Muscle of leg (tissue), 11 donors: ENCODE data around the gene KRT76. TPM values are rescaled to one million over a fixed set of nuclear protein-coding genes. Genes with fewer than 3 reads are reported as not detected.
A peak's percentile ranks its signal among the peaks of the same experiment; 100 is the strongest.

Experiments used
- DNase-seq: peaks from one replicate; pipeline ENCODE4 v3.0.0; 2013
- H3K27ac ChIP-seq: one replicate; pipeline ENCODE4 v1.5.1; 2013; ENCODE audit warnings: mild to moderate bottlenecking, low read length, control low read depth
- H3K27me3 ChIP-seq: one replicate; pipeline ENCODE4 v1.6.1; 2013; ENCODE audit warnings: low read length; ENCODE audit not compliant: control insufficient read depth, insufficient read depth
- H3K36me3 ChIP-seq: one replicate; pipeline ENCODE4 v1.6.1; 2013; ENCODE audit warnings: low read length; ENCODE audit not compliant: control insufficient read depth, insufficient read depth
- H3K4me1 ChIP-seq: one replicate; pipeline ENCODE4 v1.6.1; 2013; ENCODE audit warnings: low read length; ENCODE audit not compliant: control insufficient read depth, insufficient read depth
- H3K4me3 ChIP-seq: one replicate; pipeline ENCODE4 v1.5.1; 2013; ENCODE audit warnings: low read length, control low read depth
- H3K9me3 ChIP-seq: replicated peaks from 2 replicates; pipeline ENCODE4 v1.6.1; 2013; ENCODE audit warnings: low read depth, low read length; ENCODE audit not compliant: control insufficient read depth
- WGBS: methylation state at CpG from one replicate; pipeline ENCODE4 v1.1.5; 2013; ENCODE audit warnings: missing lambda C conversion rate; ENCODE audit not compliant: insufficient coverage; 5-methylcytosine and 5-hydroxymethylcytosine counted together
- polyA plus RNA-seq, 8 donors: library from polyadenylated mRNA; unstranded; fragments of 120-200 nt; gene quantifications; one replicate each; pipeline versions ENCODE4 v1.2.1 to v1.2.3, GENCODE V29; 2013; ENCODE audit warnings: inconsistent platforms in 1 of 8, low replicate concordance in 1 of 8; ENCODE audit not compliant: insufficient read length in 8 of 8, insufficient read depth in 1 of 8
- total RNA-seq: library from RNA; stranded (reverse); fragments of 120-200 nt; gene quantifications from one replicate; pipeline ENCODE4 v1.2.4, GENCODE V29; 2013

KRT76 gene
- total and polyA plus RNA-seq, 9 donors = not detected

DNA sequence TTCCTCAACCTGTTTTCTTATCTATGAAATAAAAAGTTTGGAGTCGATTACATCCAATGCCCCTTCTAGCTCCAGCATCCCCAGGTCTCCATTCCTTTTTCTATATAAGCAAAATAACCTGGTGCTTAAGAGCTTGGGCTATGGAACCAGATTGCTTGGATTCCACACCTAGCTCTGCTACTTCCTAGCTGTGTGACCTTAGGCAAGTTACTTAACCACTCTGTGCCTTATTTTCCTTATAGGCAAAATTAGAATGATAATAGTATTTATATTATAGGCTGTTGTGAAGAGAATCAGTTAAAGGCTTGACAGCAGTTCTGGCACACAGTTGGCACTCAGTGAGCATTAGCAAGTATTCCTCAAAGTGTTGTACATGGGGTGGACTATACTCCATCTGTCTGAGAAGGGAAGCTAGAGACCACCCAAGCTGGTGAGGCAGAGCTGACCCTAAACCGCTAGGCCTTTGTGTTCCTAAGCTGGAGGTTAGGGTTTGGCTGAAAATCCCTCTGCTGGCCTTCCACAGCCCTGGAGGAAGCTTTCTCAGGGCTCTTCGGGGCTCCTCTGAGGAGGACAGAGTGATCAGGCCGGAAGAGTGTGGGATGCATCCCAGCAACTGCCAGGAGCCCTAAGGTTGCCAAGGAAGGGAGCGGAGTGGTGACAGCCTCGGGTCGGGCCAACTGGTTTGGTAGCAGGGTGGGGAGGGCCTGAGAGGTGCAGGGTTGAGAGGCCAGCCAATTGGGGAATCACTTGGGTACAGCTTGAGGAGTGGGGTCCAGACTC is 42.8 kb upstream of the KRT76 start:
- peaks cover 8% of the 10 kb centered on the region for H3K27me3 ChIP-seq
- H3K27ac ChIP-seq = no peak overlapping the region
- no peak for DNase-seq
- peaks cover 12% of the 10 kb centered on the region for H3K4me1 ChIP-seq
- no peak overlapping the region for H3K4me3 ChIP-seq
- WGBS = 70% methylated on average over 6 of the region's 7 CpGs
- no peaks in the 10 kb centered on the region for H3K9me3 ChIP-seq
- H3K36me3 ChIP-seq = no peaks in the 10 kb centered on the region

- Histone ChIP-seq H3K27ac (no peak overlapping the region), H3K36me3 (no peaks in the 10 kb centered on the region), H3K9me3 (no peaks in the 10 kb centered on the region), H3K27me3 (peaks cover 6% of the 10 kb centered on the region), H3K4me1 (peaks cover 12% of the 10 kb centered on the region), H3K4me3 (no peak overlapping the region)
- 0% methylated on average over 1 of the region's 7 CpGs for WGBS
- no peak for DNase-seq
Measured at GRCh38 chr12:52818887-52819420, 41.8 kb upstream of the KRT76 start.

GRCh38 chr12:52818388-52818787 is 41.2 kb upstream of the KRT76 start:
- H3K9me3 ChIP-seq = no peaks in the 10 kb centered on the region
- H3K4me3 ChIP-seq = no peak overlapping the region
- H3K36me3 ChIP-seq = no peaks in the 10 kb centered on the region
- H3K27ac ChIP-seq = no peak overlapping the region
- DNase-seq = peak; percentile 43
- WGBS = 17% methylated on average over 1 of the region's 7 CpGs
- peaks cover 12% of the 10 kb centered on the region for H3K4me1 ChIP-seq
- H3K27me3 ChIP-seq = peaks cover 4% of the 10 kb centered on the region

GRCh38 chr12:52817699-52818238 is 40.6 kb upstream of the KRT76 start:
- no peaks in the 10 kb centered on the region for H3K9me3 ChIP-seq
- peaks cover 12% of the 10 kb centered on the region for H3K4me1 ChIP-seq
- H3K4me3 ChIP-seq = no peak overlapping the region
- WGBS = 78% methylated on average over 1 of the region's 2 CpGs
- peaks cover 6% of the 10 kb centered on the region for H3K27me3 ChIP-seq
- H3K36me3 ChIP-seq = no peaks in the 10 kb centered on the region
- DNase-seq = no peak
- H3K27ac ChIP-seq = no peak overlapping the region

DNA sequence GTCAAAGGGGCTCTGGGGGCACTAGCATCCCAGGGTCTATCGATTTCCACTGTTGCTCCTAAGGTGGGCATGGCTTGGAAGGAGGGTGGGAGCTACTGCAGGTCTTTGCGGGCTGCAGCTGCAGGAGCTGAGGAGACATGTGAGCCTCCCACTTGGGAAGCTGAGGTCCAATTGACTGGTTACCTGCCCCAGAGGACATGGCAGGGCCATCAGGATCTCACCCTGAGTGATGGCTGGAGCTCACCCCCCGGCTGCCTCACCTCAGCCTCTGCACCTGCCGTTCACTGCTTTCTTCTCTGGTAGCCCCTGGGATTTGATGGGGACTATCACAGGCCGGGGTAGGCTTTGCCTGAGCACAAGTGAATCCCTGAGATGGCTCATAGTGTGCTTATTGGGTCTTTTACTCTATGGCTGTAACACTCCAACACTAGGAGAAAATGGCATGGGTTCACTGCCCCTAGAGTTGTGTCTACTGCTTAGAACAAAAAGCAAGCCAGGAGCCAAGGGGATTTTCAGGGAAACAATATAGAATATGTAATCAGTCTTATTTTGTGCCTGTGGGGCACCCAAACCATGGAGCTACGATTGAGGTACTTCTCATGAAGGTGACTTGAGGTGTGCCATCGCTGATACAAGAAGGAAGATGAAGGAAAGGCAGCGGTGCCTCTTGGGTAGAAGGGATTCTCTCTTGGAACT is 40.0 kb upstream of the KRT76 start:
- 83% methylated on average over 6 of the region's 8 CpGs for WGBS
- no peak for DNase-seq
- H3K27me3 ChIP-seq = peaks cover 6% of the 10 kb centered on the region

GRCh38 chr12:52815676-52816588 is 38.8 kb upstream of the KRT76 start:
- 94% methylated on average over 4 of the region's 9 CpGs for WGBS
- no peaks in the 10 kb centered on the region for H3K9me3 ChIP-seq
- H3K4me3 ChIP-seq = no peak overlapping the region
- H3K27ac ChIP-seq = no peak overlapping the region
- peaks cover 7% of the 10 kb centered on the region for H3K4me1 ChIP-seq
- H3K36me3 ChIP-seq = no peaks in the 10 kb centered on the region
- DNase-seq = peak; percentile 15
- H3K27me3 ChIP-seq = peaks cover 11% of the 10 kb centered on the region

More for the DNA sequence above, 40.0 kb upstream of the KRT76 start:
- H3K9me3 ChIP-seq = no peaks in the 10 kb centered on the region
- H3K4me1 ChIP-seq = peaks cover 11% of the 10 kb centered on the region
- no peaks in the 10 kb centered on the region for H3K36me3 ChIP-seq
- H3K27ac ChIP-seq = no peak overlapping the region
- H3K4me3 ChIP-seq = no peak overlapping the region

DNA sequence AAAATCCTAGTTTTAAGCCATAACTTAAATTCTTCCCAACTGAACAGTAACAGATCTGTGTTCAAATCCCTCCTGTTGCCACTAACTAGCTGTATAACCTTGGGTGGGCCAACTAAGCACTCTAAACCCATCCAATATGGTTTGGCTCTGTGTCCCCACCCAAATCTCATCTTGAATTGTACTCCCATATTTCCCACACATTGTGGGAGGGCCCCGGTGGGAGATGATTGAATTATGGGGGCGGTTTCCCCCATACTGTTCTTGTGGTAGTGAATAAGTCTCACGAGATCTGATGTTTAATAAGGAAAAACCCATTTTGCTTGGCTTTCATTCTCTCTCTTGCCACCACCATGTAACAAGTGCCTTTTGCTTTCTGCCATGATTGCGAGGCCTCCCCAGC is 38.0 kb upstream of the KRT76 start:
- Histone ChIP-seq H3K27ac (no peak overlapping the region), H3K27me3 (peaks cover 13% of the 10 kb centered on the region), H3K9me3 (no peaks in the 10 kb centered on the region), H3K36me3 (no peaks in the 10 kb centered on the region), H3K4me1 (peaks cover 7% of the 10 kb centered on the region), H3K4me3 (no peak overlapping the region)
- WGBS = 86% methylated on average over 1 of the region's 4 CpGs
- no peak for DNase-seq

GRCh38 chr12:52814710-52815155 is 37.6 kb upstream of the KRT76 start:
- H3K27ac ChIP-seq = no peak overlapping the region
- no peaks in the 10 kb centered on the region for H3K36me3 ChIP-seq
- no CpG with 5 or more reads among the region's 4 CpGs for WGBS
- H3K4me1 ChIP-seq = peaks cover 7% of the 10 kb centered on the region
- DNase-seq = peak; percentile 5
- H3K4me3 ChIP-seq = no peak overlapping the region
- H3K27me3 ChIP-seq = peaks cover 13% of the 10 kb centered on the region
- H3K9me3 ChIP-seq = no peaks in the 10 kb centered on the region

DNA sequence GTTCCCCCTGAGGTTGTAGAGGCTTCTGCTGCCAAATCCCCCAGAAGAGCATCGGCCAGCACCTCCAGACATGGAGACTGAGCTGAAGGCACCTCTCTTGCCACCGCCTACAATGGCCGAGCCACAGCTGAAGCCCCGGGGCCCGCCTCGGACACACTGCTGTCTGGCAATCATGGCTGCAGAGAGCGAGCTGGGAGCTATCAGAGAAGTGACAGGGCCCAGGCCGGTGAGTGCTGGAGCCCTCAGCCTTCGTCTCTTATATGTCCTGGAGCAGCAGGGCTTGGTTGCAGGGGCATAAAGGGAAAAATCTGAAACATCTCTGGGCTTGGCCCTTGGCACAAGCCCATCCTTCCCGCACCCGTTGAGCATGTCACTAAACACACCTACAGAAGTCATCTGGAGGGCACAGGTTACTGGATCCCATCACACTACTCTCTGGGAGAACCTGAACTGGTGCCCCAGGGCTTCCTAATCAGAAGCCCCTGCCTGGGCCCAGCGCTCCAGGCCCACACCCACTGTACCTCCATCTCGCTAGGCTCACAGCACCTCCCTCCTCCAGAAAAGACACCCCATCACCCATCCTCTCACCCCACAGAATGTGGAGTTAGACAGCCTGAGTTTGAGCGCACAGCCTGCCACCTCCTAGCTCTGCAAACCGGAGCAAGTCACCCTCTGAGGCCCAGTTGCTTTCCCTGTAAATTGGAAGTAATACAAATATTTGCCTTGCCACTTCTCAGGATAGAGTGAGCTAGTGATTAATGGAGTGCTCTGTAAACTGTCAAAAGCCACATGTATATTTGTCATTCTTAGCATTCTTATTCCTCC is 37.0 kb upstream of the KRT76 start, which contains the start of gene KRT4:
Gene KRT4 (minus strand): TSS at position 232 of the 825 bp plus-strand sequence. CDS start 58 bp downstream, at position 174.
- Histone ChIP-seq H3K27me3 (peaks cover 15% of the 10 kb centered on the region), H3K4me1 (peaks cover 7% of the 10 kb centered on the region), H3K27ac (no peak within 1 kb of the TSS), H3K4me3 (no peak within 1 kb of the TSS), H3K36me3 (no peaks in the 10 kb centered on the region), H3K9me3 (no peaks in the 10 kb centered on the region)
- 74% methylated on average over 10 of the region's 15 CpGs for WGBS
- DNase-seq = no peak
